ENCODE results near the gene RLN1. TPM values are rescaled to one million over a fixed set of nuclear protein-coding genes. Genes with fewer than 3 reads are reported as not detected.

Gene RLN1
- total RNA-seq, 1 experiment from 2014 or later, result 0.87 TPM

- H3K4me3 Mint-ChIP-seq, result no peak overlapping the region
- ChIA-PET POLR2A (no interaction called here), CTCF (no interaction called here)
- no peaks in the 10 kb centered on the region for H3K36me3 Mint-ChIP-seq
- no peak for TF ChIP-seq ZSCAN18 (CRISPR knock-in tag; IDR thresholded peaks at IDR 0.05)
- no peak for TF ChIP-seq FOXP1 (CRISPR knock-in tag; IDR thresholded peaks at IDR 0.05; ENCODE audit: borderline replicate concordance)
- TF ChIP-seq ATF1 (CRISPR knock-in tag; IDR thresholded peaks at IDR 0.05), result no peak
- no peak for TF ChIP-seq CREB1 (CRISPR knock-in tag; IDR thresholded peaks at IDR 0.05)
- TF ChIP-seq TEAD4 (CRISPR knock-in tag; IDR thresholded peaks at IDR 0.05), result no peak
- TF ChIP-seq USF2 (CRISPR knock-in tag; IDR thresholded peaks at IDR 0.05), result no peak
- H3K9me3 Mint-ChIP-seq, result peaks cover 7% of the 10 kb centered on the region
- H3K27ac Mint-ChIP-seq, result no peak overlapping the region
- no peak for DNase-seq (ENCODE audit: low spot score)
- no peak for ATAC-seq
- no peaks in the 10 kb centered on the region for H3K27me3 Mint-ChIP-seq (ENCODE audit: low read depth)
- peaks cover 2% of the 10 kb centered on the region; the same call in 1 of the 2 replicates for H3K4me1 Mint-ChIP-seq
Measured at GRCh38 chr9:5301544-5301943, 38.1 kb downstream of the RLN1 start.

GRCh38 chr9:5292141-5292540, 47.5 kb downstream of the RLN1 start:
- no peak overlapping the region for H3K27ac Mint-ChIP-seq
- POLR2A ChIA-PET, result no interaction called here
- H3K4me1 Mint-ChIP-seq, result peaks cover 7% of the 10 kb centered on the region
- H3K36me3 Mint-ChIP-seq, result no peaks in the 10 kb centered on the region
- CTCF ChIA-PET, result no interaction called here
- peaks cover 9% of the 10 kb centered on the region for H3K27me3 Mint-ChIP-seq (ENCODE audit: low read depth)
- TF ChIP-seq CREM (CRISPR knock-in tag; IDR thresholded peaks at IDR 0.05) (no peak), ZNF671 (CRISPR knock-in tag; IDR thresholded peaks at IDR 0.05) (no peak), ZNF423 (CRISPR knock-in tag; IDR thresholded peaks at IDR 0.05) (no peak), ZBTB21 (CRISPR knock-in tag; IDR thresholded peaks at IDR 0.05; ENCODE audit: borderline replicate concordance) (no peak), AR (CRISPR knock-in tag; IDR thresholded peaks at IDR 0.05) (no peak), E2F4 (CRISPR knock-in tag; IDR thresholded peaks at IDR 0.05; ENCODE audit: borderline replicate concordance, low read depth) (no peak), AFF4 (CRISPR knock-in tag; IDR thresholded peaks at IDR 0.05; ENCODE audit: borderline replicate concordance) (no peak), CBFB (CRISPR knock-in tag; IDR thresholded peaks at IDR 0.05; ENCODE audit: low read depth) (no peak), NFYB (CRISPR knock-in tag; conservative IDR thresholded peaks at IDR 0.05; ENCODE audit: low read depth) (no peak), SOX15 (CRISPR knock-in tag; IDR thresholded peaks at IDR 0.05) (no peak), ZNF232 (CRISPR knock-in tag; IDR thresholded peaks at IDR 0.05) (no peak), OVOL2 (CRISPR knock-in tag; IDR thresholded peaks at IDR 0.05; ENCODE audit: borderline replicate concordance) (no peak)
- peaks cover 28% of the 10 kb centered on the region for H3K9me3 Mint-ChIP-seq
- DNase-seq (ENCODE audit: low spot score) (no peak), ATAC-seq (no peak)
- no peak overlapping the region for H3K4me3 Mint-ChIP-seq

Data from WTC11 (cell line).